ENCODE measurements around the gene ZNF423. TPM values are rescaled to one million over a fixed set of nuclear protein-coding genes. Genes with fewer than 3 reads are reported as not detected.
A peak's percentile ranks its signal among the peaks of the same experiment; 100 is the strongest.

ZNF423 gene
- total RNA-seq, 1 donor from 2014 or later: 0.35 TPM

DNA sequence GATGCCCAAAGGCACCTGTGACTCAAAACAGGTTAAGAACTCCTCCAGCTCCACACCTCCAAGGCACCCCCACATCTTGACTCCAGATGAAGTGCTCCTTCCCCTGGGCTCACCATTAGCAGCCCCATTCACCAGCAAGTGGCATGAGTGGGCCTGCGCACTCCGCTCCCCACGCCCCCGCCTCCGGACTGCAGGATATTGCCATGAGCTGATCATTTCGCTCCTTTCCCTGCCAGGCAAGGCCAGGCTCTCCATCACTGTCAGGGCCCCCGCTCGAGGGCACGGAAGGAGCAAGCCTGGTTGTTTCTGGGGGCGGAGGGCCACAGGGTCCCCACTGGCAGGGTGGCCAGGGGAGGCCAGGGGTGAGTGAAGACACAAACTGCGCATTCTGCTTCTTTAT lies 69.9 kb downstream of the ZNF423 start:
- DNase-seq (ENCODE audit: low read depth): no peak

DNA sequence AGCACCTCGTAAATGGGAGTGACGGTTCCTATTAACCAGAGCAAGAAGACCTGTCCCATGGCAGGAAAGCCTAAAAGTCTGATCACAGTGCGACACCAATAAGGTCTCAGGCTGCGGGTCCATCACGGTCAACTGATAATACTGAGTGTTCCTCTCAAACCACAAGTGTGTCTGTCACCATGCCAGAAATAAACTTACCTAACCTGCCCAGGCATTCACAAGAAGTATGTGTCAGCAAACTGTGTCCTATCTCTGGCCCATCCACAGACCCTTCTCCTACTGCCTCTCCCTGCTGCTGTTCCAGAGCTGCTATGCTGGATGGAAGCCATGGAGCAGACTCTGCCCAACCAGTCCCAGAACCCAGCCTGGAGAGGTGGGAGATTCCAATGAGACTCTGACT lies 73.5 kb downstream of the ZNF423 start:
- DNase-seq (ENCODE audit: low read depth): no peak

DNA sequence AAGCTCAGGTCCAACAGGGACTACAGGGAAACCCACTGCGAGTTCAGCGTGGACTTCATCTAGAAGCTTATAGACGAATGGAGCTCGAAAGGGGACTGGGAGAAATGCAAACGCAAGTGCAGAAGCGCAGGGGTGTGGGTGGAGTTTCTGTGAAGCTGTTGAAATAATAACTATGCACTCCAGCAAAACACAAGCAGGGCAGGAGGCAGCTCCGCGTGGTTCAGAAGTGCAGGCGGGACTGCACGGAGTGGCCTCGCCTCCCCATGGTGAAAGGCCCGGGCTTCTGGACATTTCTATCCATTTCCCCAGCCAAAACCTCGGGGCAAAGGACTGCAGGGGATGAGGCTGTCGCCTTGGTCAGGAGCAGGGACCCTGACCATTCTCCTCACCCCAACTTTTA lies 74.5 kb downstream of the ZNF423 start:
- DNase-seq (ENCODE audit: low read depth): no peak

DNA sequence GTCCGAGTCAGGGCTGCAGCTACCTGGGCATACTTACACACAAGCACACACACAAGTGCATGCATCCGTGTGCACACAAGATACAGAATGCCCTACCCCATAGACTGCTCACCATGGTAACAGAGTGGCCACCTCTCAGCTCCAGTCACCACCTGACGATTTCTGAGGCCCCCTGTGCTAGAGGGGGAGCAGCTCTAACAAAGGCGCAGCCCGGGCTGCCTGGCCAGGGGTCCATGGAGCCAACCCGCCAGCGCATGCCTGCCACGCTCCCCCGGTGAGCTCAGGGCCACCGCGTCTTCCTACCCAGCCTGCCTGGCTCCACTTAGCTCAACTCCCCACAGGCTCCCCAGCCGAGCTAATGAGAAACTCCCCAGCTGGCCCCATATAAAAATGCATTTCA lies 75.5 kb downstream of the ZNF423 start:
- no peak for DNase-seq (ENCODE audit: low read depth)

GRCh38 chr16:49779979-49780378 lies 75.9 kb downstream of the ZNF423 start:
- no peak for DNase-seq (ENCODE audit: low read depth)

DNA sequence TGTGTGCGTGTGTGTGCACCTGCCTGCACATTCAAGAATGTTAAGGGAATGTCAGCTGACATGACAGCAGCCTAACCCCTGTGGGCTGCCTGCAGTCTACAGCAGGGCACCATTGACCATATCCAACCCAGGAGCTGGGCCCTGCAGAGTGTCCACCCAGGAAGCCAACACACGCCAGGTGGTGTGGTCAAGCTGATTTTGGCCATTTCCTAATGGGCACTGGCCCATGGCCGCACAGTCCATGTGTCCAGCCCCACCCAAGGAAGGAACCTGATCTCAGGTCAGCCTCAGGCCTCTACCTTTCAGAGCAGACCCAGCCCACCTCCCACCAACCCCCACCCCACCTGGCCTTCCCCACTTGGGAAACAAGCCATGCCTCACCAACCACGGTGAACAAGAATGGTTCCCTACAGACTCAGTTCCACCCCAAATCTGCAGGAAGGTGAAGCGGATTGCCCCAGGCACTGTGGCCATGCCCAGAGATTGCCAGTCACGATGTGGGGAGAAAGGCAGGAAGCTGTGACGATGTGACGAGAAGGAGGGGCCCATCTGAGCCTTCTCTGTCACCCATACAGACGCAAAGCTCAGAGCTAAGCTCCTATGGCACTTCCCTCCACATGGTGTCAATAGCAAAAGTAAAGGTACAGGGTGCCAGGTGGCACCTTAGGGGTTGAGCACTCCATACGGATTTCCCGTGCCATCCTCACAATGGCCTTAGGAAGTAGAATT lies 77.5 kb downstream of the ZNF423 start:
- no peak for DNase-seq (ENCODE audit: low read depth)

GRCh38 chr16:49776734-49777133 lies 79.2 kb downstream of the ZNF423 start:
- DNase-seq (ENCODE audit: low read depth): no peak

DNA sequence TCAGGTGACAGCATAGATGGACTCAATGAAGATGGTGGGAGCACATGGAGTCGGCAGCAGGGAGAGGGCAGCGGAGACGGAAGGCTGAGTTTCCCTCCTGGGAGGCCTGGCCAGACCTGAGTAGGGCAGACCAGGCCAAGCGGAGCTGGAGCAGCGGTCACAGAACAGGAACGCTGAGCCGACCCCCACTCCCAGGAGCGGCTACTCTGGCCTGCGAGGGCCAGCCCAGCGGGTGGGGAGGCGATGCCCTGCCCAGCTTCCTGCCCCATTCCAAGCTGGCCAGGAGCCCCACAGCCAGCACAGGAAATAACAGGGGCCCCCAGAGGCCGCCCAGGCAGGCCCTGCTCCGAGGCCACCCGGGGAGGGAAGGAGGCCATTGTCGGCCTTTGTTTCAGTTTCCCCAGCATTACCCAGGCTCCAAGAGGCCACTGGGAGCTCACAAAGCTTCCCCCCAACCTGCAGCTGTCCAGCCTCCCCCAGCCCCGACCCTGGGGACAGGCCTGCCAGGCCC lies 79.8 kb downstream of the ZNF423 start:
- DNase-seq (ENCODE audit: low read depth): no peak

DNA sequence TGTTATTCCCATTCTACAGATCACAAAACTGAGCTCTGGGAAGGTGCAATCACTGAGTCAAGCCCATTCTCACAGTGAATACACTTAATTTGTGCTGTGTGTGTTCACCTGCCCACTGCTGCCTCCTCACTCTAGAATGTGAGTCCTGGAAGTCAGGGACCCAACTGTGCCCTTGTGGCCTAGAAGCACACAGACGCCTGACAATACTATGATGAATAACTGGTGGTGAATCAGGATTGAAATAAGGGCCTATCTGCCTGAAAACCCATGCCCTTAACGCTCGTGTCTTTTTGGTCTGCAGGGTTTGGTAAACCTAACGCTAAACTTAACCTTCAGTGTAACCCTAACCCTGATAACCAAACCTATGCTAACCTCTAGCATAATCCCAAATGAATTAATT lies 80.3 kb downstream of the ZNF423 start:
- DNase-seq (ENCODE audit: low read depth): no peak

DNA sequence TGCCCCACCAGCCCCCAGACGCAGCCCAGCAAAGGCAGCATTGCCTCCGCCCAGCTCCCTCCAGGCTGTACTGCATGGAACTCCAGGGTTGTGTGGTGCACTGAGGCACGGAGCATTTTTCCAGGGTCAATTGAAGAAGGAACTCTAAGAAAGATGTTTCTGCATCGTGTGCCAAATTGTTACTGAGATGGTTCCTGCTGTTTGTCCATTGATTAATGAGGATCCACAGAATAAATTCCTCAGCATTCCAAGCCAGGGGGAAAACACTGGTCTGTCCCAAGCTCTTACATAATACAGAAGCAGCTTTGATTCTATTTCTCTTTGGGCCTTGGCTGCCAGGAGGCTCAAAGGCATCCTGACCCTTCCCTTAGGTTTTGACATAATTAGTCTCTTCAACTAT lies 80.9 kb downstream of the ZNF423 start:
- DNase-seq (ENCODE audit: low read depth): no peak

DNA sequence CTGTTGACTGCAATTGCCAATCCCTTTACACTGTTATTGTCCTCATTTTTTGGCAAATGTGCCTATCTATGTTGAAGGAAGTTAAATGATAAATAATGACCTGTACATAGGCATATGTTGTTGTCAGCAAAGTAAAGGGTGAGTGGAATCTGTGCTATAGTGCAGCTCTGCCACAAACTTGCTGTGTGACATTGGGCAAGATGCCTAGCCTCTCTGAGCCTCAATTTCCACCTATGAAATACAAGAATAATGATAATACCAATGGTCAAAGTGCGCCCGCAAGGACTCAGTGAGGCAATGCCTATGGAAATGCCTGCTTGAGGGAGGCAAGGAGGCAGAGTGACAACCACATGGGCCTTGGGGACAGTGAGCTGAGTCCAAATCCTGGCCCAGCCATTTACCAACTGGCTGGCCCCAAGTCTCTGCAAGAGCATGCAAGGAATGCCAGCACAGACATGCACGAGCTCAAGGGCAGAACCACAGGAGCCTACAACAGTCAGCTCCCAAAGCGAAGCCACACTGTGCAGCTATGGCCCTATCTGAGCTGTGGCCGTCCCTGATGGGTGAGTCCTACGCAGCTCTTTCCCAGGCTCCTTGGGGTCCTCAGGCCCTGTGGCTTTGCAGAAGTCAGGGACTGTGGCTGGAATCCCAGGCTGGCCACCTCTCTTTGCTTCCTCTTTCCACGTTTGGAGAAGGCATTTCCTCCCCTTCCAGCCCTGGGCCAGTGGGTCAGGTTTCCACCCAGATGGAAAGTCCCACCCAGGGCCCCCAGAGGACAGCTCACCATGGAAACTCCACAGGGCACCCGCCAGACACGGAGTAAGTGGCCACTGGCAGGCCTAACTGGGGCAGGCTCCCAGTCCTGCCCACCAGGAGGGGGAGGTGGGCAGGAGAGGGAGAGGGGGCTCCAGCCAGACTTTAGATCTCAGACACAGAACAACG lies 82.1 kb downstream of the ZNF423 start:
- no peak for DNase-seq (ENCODE audit: low read depth)

DNA sequence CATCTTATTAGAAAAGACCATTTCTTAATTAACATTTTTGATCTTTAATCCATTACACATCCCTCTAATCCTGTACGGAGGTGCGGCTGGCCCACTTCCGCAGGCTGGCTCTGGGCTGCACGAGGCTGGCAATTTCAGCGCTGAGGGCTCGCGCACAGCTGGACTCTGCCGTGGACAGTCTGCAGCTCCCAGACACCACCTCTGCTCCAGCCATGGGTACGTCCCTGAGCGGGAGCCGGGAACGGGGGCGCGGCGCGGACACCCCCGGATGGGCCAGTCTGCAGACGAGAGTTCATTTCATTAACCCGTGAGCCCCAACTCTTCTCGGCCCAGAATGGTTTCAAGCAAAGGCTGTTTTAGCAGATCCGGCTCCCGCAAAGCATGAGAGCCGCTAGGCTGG lies 87.9 kb downstream of the ZNF423 start:
- DNase-seq (ENCODE audit: low read depth): no peak

- DNase-seq (ENCODE audit: low read depth): no peak
These were observed 88.5 kb downstream of the ZNF423 start for GRCh38 chr16:49767414-49767813.

- DNase-seq (ENCODE audit: low read depth): no peak
These were observed 89.7 kb downstream of the ZNF423 start for GRCh38 chr16:49766225-49766624.

DNA sequence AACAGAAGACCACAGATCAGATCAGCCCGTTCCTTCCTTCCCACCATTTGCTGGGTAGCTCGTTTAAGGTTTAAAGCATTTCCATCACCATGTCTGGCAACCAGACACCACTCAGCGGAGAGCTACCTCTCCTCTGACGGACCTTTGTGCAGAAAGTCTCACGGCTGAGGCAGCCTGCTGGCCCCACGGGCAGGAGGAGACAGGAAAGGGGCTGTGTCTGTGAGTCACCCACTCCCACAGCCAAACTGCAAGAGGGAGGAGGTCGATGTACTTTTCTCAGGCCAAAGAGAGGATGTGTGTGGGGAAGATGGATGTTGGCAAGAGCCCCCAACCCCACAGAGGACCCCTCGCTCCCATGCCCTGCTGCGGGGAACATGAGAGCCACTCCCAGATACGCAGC lies 92.1 kb downstream of the ZNF423 start:
- no peak for DNase-seq (ENCODE audit: low read depth)

DNA sequence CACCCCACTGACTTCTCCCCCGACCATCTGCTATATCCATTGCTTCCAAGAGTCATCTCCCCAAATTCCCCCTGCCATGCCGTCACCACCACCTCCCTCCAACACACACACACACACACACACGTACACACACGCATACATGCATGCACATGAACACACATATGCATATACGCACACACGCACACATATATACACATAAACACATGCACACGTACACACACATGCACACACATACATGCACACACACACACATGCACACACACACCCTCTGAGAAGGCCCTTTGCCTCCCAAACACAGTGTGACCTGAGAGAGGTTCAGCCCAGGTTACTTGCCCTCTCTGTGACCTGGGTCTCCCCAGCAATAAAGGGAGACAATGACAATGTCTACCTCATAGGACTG lies 95.1 kb downstream of the ZNF423 start:
- no peak for DNase-seq (ENCODE audit: low read depth)

- no peak for DNase-seq (ENCODE audit: low read depth)
These were observed 98.3 kb downstream of the ZNF423 start for GRCh38 chr16:49757559-49758069.

GRCh38 chr16:49756775-49757558 lies 98.9 kb downstream of the ZNF423 start:
- peak; percentile 1 for DNase-seq (ENCODE audit: low read depth)

DNA sequence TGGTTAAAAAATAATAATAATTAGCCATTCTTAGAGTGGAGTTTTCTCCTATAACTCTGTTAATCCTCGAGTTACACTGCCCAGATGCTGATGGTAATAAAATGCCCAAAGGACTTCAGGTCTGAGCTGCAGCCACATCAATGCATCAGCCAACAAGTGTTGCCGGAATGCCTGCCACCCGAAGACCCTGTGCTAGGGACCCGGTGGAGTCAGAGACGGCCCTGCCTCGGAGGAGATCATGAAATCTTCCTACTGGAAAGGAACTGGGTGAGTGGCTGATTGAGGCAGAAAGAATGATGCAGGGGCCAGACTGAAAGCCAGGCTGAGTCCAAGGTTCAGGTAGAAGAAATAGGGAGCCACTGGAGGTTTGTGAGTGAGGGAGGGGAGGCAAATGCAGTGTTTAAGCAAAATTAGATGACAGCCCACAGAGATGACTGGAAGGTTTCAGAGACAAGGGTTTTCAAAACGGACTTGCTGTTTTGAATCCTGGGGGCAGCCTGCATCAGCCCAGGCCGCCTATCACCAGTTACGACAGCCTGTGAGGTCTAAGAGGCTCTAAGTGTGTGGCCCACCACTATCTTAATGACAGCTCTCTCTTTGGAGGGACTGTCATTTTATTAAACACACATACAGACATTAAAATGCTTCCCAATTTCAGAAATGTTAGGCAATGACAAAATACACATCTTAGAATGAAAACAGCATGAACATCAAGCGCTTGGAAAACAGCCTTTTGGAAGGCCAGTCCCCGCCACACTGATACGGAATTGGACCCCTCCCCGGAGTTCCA lies 100.0 kb downstream of the ZNF423 start:
- no peak for DNase-seq (ENCODE audit: low read depth)

GRCh38 chr16:49755313-49755620 lies 100.6 kb downstream of the ZNF423 start:
- DNase-seq (ENCODE audit: low read depth): peak; percentile 46

All from renal cortical epithelial cell (primary cell).